NCI-H2107 (cell line): ENCODE data around the gene ARFGAP2.

Experiments
- DNase-seq: peaks from one replicate; lab custom pipeline; 2025; lab: John Stamatoyannopoulos, UW

ARFGAP2 gene

GRCh38 chr11:47186700-47187695 lies 10.3 kb upstream of the ARFGAP2 start:
- DNase-seq: no peak

GRCh38 chr11:47186076-47186699 lies 9.5 kb upstream of the ARFGAP2 start, which contains the start of gene PACSIN3:
Gene PACSIN3 (minus strand): TSS chr11:47186434. CDS start chr11:47182727, 3,707 bp downstream.
- DNase-seq: no peak

GRCh38 chr11:47185305-47186075 lies 8.8 kb upstream of the ARFGAP2 start:
- no peak for DNase-seq

- DNase-seq: no peak
These were observed 8.1 kb upstream of the ARFGAP2 start for GRCh38 chr11:47184711-47185304.

- DNase-seq: no peak
These were observed 7.3 kb upstream of the ARFGAP2 start for GRCh38 chr11:47183969-47184368.

GRCh38 chr11:47183031-47183856 lies 6.6 kb upstream of the ARFGAP2 start:
- DNase-seq: no peak

GRCh38 chr11:47182380-47182779 lies 5.7 kb upstream of the ARFGAP2 start:
- DNase-seq: no peak

- DNase-seq: no peak
These were observed 4.6 kb upstream of the ARFGAP2 start for GRCh38 chr11:47181271-47181670.

- no peak for DNase-seq
These were observed 3.5 kb upstream of the ARFGAP2 start for GRCh38 chr11:47180006-47180787.

GRCh38 chr11:47179655-47179991 lies 2.9 kb upstream of the ARFGAP2 start:
- DNase-seq: no peak

- no peak for DNase-seq
These were observed 2.3 kb upstream of the ARFGAP2 start for GRCh38 chr11:47178737-47179654.

- DNase-seq: no peak
These were observed 1.6 kb upstream of the ARFGAP2 start for GRCh38 chr11:47178316-47178715.

- DNase-seq: no peak
These were observed 1.2 kb upstream of the ARFGAP2 start for GRCh38 chr11:47177846-47178245.

- DNase-seq: no peak
These were observed 658 bp upstream of the ARFGAP2 start for GRCh38 chr11:47177229-47177845.

- DNase-seq: no peak
These were observed 842 bp downstream of the ARFGAP2 start for GRCh38 chr11:47175746-47176327.

- DNase-seq: no peak
These were observed 3.8 kb downstream of the ARFGAP2 start for GRCh38 chr11:47172740-47173336.

GRCh38 chr11:47171856-47172255 lies 4.8 kb downstream of the ARFGAP2 start:
- no peak for DNase-seq
